ENCODE results near the gene TMCO4.

DNA sequence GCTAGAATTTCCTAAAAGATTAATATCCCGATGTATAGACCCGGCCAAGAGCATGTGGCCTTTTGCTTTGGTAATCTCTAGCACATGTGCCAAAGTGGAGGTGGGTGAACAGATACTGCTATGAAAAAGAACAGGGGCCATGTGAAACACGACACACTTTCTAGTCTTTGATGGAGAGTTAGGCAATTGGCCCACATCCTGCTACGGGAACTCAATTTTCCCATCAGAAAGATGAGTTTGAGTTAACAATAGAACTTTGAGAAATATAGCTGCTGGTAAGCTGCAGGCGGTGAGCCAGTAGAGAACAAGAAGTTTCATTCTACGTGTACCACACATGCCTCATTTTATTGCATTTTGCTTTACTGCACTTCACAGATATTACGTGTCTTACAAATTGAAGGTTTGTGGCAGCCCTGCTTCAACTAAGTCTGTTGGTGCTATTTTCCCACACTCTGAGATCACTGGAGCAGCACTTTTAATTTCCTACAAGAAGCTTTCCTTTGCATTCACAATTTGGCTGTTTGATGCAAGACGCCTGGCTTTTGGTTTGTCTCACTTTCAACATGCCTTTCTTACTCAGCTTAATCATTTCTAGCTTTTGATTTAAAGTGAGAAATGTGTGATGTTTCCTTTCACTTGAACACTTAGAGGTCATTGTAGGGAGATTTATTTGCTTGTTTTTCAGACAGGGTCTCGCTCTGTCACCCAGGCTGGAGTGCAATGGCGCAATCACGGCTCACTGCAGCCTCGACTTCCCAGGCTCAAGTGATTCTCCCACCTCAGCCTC is 88.7 kb downstream of the TMCO4 start:
- TF ChIP-seq CTCF (conservative IDR thresholded peaks at IDR 0.05; ENCODE audit: low read depth, low read length) (no peak), EZH2 (IDR thresholded peaks at IDR 0.05; ENCODE audit: low read length, unreplicated experiment) (no peak)
